Measurements from ENCODE around the gene GSG1L.

- TF ChIP-seq ATM (IDR thresholded peaks at IDR 0.05; ENCODE audit: borderline replicate concordance) (no peak), NR2C2 (CRISPR knock-in tag; IDR thresholded peaks at IDR 0.05; ENCODE audit: borderline replicate concordance) (no peak), ZNF589 (CRISPR knock-in tag; conservative IDR thresholded peaks at IDR 0.05) (no peak), ZNF280B (CRISPR knock-in tag; IDR thresholded peaks at IDR 0.05; ENCODE audit: borderline replicate concordance) (no peak), SP1 (IDR thresholded peaks at IDR 0.05) (no peak), SP1 (CRISPR knock-in tag; IDR thresholded peaks at IDR 0.05) (no peak), ATF3 (CRISPR knock-in tag; IDR thresholded peaks at IDR 0.05) (no peak), ZNF597 (CRISPR knock-in tag; IDR thresholded peaks at IDR 0.05) (no peak), THAP7 (CRISPR knock-in tag; IDR thresholded peaks at IDR 0.05) (no peak), CEBPB (IDR thresholded peaks at IDR 0.05; ENCODE audit: borderline replicate concordance, low read depth, low read length) (no peak), EZH2 (conservative IDR thresholded peaks at IDR 0.05; ENCODE audit: low read depth, low read length) (no peak), POLR2A (IDR thresholded peaks at IDR 0.05; ENCODE audit: insufficient read depth in 1 of 2, low read depth in 2 of 2, low read length in 2 of 2) (no peak), ZZZ3 (CRISPR knock-in tag; IDR thresholded peaks at IDR 0.05; ENCODE audit: borderline replicate concordance) (no peak), NFIB (CRISPR knock-in tag; IDR thresholded peaks at IDR 0.05; ENCODE audit: borderline replicate concordance) (no peak), JUN (CRISPR knock-in tag; IDR thresholded peaks at IDR 0.05) (no peak)
These were observed 304.1 kb downstream of the GSG1L start for GRCh38 chr16:27759301-27759871.

Measured in HepG2 (cell line).